ENCODE measurements around the gene GRAMD1A.
"Not testable (repeated sequence)": the region's sequence is repeated elsewhere in the genome, so short reads cannot be mapped to it uniquely, and the experiment has no call there.

GRAMD1A gene

GRCh38 chr19:35004517-35005255, 4.6 kb downstream of the GRAMD1A start:
- no peak for DNase-seq

GRCh38 chr19:35005256-35005977, 5.3 kb downstream of the GRAMD1A start:
- no peak for DNase-seq

DNA sequence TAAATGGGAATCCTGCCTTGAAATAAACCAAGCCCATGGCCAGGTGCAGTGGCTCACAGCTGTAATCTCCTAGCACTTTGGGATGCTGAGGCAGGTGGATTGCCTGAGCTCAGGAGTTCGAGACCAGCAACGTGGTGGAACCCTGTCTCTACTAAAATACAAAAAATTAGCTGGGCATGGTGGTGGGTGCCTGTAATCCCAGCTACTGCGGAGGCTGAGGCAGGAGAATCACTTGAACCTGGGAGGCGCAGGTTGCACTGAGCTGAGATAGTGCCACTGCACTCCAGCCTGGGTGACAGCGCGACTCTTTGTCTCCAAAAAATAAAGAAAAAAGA, 5.9 kb downstream of the GRAMD1A start:
- not testable (repeated sequence) for DNase-seq

GRCh38 chr19:35006342-35006998, 6.3 kb downstream of the GRAMD1A start:
- no peak for DNase-seq

DNA sequence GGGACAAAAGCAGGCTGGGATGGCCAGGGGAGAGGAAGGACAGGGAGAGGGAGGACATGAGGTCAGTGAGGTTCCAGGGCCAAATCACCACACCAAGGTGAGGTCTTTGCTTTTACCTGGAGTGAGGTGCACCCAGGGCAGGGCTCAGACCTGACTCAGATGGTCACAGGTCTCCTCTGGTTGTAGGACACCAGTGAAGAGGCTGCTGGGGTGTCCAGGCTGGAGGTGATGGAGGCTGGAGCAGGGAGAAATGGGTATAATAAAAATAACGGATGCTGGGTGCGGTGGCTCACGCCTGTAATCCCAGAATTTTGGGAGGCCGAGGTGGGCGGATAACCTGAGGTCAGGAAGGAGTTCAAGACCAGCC, 6.9 kb downstream of the GRAMD1A start:
- DNase-seq, result no peak

- DNase-seq, result not testable (repeated sequence)
These were observed 7.3 kb downstream of the GRAMD1A start for GRCh38 chr19:35007427-35007826.

DNA sequence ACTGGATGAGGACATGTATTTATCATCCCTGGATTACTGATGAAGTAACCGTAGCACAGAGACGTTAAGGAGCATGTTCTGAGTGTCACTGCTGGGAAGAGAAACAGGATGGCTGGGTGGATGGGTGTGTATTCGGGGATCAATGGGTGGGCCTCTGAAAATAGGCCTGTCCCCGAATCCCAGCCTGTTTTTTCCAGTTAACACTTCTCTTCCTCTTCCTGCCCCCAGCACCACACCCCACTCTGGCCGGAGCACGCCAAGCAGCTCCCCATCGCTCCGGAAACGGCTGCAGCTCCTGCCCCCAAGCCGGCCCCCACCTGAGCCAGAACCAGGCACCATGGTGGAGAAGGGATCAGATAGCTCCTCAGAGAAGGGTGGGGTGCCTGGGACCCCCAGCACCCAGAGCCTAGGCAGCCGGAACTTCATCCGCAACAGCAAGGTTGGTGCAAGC, 8.8 kb downstream of the GRAMD1A start:
- no peak for DNase-seq

DNA sequence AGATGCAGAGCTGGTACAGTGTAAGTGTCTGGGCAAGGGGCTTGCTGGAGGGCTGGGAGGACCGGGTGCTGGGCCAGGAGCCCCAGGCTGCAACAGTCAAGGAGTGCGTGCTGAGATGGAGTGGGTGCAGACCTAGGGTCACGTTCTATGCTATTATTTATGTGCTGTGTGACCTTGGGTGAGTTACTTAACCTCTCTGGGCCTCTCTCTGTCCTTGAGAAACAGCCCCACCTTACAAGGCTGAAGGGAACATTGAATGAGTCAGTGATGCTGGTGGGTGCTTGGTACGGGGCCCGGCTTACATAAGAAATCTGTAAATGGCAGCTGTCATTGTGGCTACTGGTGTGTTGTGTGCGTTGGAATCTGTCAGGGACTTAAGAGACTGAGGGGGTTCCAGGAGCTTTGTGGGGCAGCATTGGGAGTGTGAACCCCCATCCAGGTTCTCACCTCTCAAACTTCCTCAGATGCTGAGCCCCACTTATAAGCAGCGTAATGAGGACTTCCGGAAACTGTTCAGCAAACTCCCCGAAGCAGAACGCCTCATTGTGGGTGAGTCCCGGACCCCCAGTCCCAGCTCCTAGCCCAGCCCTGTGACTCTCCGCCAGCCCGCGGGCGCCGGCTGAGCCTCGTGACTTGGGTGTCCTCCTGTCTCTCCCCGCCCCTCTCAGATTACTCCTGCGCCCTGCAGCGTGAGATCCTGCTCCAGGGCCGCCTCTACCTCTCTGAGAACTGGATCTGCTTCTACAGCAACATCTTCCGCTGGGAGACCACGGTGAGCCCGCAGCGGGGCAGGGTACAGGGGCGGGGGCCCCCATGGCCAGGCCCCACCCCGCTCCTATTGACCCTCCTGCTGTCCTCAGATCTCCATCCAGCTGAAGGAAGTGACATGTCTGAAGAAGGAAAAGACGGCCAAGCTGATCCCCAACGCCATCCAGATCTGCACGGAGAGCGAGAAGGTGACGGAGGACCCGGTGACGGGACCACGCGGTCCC, 9.6 kb downstream of the GRAMD1A start:
- DNase-seq, result no peak

DNA sequence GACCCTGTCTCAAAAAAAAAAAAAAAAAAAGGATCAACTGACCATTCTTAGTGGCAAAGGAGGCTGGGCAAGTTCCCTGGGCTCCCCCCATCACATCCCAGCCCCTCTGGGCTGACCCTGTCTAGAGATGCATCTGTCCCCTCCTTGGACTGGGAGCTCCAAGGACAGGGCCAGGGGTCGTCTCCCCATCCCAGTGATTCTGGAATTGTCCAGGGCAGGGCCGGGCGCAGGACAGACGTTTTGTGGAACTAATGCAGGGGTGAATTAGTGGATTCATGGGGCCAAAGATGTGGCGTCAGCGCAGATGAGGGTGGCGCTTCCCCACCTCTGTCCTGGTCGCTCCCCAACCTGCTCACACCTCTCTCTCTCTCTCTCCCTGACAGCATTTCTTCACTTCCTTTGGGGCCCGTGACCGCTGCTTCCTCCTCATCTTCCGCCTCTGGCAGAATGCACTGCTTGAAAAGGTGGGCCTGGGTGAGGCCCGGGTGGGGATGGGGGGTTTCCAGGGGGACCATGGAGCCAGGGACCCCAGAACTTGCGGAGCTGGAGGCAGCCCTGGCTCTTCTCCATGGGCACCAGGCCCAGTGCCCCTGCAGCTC, 11.1 kb downstream of the GRAMD1A start:
- DNase-seq, result peak; percentile 34

GRCh38 chr19:35011737-35012682, 11.9 kb downstream of the GRAMD1A start:
- no peak for DNase-seq

DNA sequence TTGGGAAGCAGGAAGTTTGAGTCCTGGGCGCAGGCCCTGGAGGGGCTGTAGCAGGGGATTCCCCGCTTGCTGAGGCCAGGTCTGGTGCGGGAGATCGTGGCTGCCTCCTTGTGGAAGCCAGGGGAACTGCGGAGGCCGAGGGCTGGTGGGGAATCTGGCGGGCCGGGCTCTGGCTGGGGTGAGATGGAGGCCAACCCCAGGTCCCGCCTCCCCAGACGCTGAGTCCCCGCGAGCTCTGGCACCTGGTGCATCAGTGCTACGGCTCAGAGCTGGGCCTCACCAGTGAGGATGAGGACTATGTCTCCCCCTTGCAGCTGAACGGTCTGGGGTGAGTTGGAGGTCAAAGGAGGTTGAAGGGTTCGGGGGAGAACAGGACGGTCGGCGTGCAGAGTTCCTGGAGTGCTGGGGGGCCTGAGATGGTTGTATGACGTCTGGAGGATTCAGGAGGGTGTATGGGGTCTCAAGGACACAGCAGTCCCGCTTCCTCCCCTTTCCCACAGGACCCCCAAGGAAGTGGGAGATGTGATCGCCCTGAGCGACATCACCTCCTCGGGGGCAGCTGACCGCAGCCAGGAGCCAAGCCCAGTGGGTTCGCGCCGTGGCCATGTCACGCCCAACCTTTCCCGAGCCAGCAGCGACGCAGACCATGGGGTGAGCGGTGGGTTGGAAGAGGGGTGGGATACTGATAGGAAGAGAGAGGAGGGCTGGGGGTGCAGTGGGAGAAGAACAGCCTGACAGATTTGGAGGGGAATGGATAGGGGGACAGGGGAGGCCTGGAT, 13.1 kb downstream of the GRAMD1A start:
- DNase-seq, result peak; percentile 90

- DNase-seq, result peak; percentile 63
These were observed 14.0 kb downstream of the GRAMD1A start for GRCh38 chr19:35013820-35014754.

- not testable (repeated sequence) for DNase-seq
These were observed 14.7 kb downstream of the GRAMD1A start for GRCh38 chr19:35014774-35015173.

- no peak for DNase-seq
These were observed 15.3 kb downstream of the GRAMD1A start for GRCh38 chr19:35015270-35015953.

GRCh38 chr19:35015954-35016351, 15.8 kb downstream of the GRAMD1A start:
- DNase-seq, result no peak

DNA sequence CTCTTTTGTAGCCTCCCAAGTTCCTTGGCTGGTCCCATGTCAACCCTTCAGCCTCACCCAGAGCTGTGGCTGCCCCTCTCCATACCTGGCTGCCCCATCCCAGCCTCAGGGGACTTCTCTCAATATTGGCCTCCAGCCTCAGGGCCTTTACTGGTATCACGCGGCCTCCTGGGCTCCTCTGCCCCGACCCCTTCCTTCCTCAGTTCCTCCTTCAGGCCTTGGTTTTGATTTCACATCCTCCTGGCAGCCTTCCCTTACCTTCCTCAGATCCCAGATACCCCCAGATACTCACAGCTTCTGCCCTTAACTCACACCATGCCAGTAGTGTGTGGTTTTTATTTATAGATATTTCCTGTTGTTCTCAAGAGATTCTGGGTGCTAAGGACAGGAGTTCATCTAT, 17.4 kb downstream of the GRAMD1A start:
- DNase-seq, result no peak

DNA sequence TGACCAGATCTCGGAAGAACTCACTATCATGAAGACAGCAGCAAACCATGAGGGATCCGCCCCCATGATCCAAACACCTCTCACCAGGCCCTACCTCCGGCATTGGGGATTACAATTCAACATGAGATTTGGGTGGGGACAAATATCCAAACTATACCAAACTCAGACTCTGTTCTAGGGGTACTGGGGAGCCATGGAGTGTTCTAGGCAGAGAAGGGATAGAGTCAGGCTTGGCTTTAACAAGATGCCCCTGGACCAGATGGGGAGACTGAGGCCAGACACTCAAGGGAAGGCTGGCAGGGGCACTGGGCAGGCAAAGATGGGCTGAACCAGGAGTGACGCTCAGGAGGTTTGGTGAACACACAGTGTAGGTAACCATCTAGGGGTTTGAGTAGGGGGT, 18.3 kb downstream of the GRAMD1A start:
- no peak for DNase-seq

- DNase-seq, result no peak
These were observed 19.0 kb downstream of the GRAMD1A start for GRCh38 chr19:35019144-35019543.

GRCh38 chr19:35021016-35021415, 20.9 kb downstream of the GRAMD1A start:
- no peak for DNase-seq
